NCI-H524 treated with DMSO at 0.1 percent for 48 hours (cell line): ENCODE data around the gene TPRA1.

Experiments used
- DNase-seq: peaks from one replicate; lab custom pipeline; 2025; lab: John Stamatoyannopoulos, UW

Gene TPRA1

DNA sequence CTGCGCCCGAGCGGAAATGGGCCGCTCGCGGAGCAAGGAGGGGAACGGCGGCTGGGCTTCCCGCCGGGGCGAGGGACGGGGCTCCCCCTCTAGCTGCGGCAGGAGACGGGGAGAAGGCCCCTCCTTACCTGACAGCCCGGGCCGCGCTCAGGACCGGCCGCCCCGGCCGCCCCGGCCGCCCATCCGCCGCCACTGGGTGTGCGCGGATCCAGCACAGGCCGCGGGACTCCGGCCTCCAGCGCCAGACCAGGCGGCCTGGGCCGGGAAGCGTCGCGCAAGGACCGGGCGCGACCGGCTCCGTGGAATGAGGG is 296 bp downstream of the TPRA1 start:
- no peak for DNase-seq

GRCh38 chr3:127589600-127590281 is 792 bp downstream of the TPRA1 start:
- no peak for DNase-seq

- DNase-seq = no peak
These were observed 1.5 kb downstream of the TPRA1 start for GRCh38 chr3:127588806-127589577.

- DNase-seq = no peak
These were observed 2.7 kb downstream of the TPRA1 start for GRCh38 chr3:127587876-127588275.

GRCh38 chr3:127585813-127586413 is 4.6 kb downstream of the TPRA1 start:
- DNase-seq = no peak

DNA sequence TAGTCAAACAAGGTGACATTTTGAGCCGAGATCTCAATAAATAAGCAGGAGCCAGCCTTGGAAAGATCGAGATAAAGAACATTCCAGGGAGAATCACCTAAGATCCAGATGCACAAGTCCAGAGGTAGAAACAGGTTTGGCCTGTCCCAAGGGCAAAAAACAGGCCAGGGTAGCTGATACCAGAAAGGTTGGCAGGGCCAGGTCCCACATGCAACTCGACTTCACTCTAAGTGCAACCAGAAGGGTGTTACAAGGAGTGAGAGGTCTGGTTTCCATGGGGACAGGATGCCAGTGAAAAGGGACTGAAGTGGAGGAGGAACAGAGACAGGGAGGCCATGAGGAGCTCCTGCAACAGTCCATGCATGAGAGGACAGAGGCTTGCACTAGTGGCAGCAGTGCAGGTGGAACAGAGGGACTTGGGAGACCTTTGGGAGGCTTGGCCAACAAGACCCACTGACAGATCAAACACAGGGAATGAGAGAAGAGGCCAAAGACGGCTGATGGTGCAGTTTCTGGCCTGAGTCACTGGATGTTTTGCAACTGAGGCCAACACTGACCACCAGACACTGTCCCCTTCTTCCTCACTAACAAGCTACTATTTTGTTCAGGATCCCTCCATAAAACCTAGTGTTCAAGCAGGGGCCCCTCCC is 5.2 kb downstream of the TPRA1 start:
- DNase-seq = no peak

DNA sequence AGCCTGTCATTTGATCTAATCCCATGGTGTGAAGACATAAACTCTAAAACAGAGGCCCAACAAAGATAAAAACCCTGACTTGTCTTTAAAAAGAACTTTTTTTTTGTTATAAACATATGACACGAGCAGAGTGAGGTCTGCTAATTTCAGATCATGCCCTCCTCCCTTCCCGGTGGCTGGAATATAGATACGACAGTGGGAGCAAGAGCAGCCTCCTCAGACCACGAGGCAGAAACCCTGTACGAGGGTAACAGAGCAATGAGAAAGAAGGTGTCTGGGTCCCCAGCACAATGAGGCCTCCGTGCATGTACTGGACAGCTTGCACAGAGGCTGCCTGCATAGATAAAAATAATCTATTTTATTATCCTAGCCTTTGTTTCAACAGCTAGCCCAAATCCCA is 5.8 kb downstream of the TPRA1 start:
- DNase-seq = no peak

DNA sequence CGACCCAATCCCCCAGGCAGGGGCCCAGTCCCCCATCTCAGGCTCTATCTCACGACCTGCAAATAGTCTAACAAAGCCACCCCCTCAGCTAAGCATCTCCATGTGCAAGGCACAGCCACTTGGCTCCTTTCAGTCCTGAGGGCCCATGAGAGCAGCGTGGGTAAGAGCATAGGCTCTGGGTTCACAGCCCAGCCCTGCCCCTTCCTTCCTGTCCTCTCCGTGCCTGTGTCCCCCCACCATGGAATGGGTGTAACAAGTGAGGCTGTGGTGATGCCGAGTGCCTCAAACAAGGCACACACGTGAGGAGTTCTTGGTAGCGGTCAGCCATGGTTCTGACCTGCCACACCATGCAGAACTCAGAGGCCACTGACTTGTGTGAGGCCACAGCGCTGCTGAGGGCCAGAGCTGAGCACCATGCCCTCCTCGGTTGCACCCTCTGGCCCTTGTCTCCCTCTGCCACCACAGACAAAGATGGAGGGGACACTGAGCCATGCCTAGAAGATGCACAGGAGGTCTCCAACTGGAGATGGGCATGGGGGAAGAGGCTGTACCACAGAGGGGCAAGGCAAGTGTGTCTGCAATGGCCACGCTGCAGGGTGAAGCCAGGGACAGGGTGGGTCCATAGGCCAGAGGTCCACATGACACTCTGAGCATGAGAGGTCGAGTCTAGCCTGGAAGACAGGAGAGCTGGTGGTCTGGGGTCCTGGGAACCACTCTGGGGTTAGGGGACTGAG is 10.0 kb downstream of the TPRA1 start:
- DNase-seq = no peak

DNA sequence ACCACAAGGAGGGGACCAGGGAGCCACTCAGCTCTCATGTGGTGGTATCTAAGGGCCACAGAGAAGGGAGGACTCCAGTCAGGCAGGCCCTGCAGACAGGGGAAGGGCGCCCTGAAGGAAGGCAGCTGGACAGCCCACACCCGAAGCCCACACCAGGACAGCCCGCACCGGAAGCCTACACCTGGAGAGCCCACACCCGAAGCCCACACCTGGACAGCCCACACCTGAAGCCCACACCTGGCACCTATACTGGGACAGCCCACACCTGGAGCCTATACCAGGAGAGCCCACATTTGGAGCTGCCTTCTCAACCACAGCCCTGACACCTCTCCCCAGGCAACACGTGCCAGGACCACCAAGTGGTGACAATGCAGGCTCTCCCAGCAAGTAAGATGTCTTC is 11.7 kb downstream of the TPRA1 start:
- DNase-seq = no peak

GRCh38 chr3:127578168-127578567 is 12.4 kb downstream of the TPRA1 start:
- no peak for DNase-seq

- DNase-seq = no peak
These were observed 13.1 kb downstream of the TPRA1 start for GRCh38 chr3:127577448-127577847.

DNA sequence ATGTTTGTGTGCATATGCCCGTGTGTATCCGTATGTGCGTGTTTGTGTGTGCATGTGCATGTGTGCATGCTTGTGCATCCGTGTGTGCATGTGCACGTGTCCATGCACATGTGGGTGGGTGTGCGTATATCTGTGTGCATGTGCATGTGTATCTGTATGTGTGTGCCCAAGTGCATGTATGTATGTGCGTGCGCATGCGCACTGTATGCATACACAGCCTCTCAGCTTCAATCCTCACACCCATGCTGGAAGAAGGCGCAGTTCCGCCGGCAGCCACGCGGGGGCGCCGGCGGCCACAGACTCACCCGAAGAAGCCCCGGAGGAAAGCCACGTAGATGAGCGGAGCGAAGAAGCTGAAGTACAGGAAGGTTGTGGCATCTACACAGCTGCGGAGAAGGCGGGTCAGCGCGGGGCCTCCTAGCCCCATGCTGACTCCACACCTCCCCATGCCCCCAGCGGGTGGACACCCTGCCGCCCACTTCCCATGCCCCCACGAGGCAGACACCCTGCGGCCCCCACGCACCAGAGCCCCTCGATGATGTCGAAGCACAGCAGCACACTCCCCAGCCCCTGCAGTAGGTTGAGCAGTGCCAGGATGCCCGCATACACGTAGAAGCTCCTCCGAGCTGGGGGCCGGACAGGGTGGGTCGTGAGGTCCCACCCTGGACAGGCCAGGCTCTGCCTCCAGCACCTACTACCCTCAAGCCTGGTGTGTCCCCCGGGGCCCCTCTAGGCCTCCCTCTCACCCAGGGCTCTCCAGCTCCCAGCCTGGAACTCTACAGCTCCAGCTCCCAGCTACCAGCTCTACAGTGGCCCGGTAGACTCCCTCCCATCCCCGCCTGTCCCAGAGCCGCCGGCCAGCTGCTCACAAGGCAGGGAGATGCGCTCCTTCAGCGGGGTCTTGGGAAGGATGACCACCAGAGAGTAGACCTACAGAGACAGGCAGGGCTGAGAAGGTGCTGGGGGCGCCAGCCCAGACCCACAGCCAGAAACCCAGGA is 15.4 kb downstream of the TPRA1 start:
- peak; percentile 65 for DNase-seq

- DNase-seq = no peak
These were observed 16.6 kb downstream of the TPRA1 start for GRCh38 chr3:127573912-127574311.

- DNase-seq = no peak
These were observed 17.1 kb downstream of the TPRA1 start for GRCh38 chr3:127573401-127573800.

DNA sequence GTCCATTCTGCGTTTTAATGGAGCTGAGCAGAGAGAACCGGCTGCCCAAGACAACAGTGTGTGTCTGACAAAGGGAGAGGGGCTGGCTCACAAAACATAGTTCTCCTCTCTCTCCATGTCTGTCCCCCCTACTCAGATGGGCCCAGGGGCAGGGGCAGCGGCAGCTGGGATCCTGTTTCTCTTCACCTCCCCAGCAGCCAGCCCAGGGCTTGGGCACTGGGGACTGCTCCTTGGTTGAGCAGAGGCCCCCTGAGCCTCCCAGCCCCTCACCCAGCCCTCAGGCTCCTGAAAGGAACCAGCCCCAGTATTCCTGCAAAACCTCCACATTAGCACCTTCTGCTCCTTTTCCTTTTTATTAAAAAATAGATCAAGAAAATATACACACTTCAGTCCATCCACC is 17.8 kb downstream of the TPRA1 start:
- no peak for DNase-seq

DNA sequence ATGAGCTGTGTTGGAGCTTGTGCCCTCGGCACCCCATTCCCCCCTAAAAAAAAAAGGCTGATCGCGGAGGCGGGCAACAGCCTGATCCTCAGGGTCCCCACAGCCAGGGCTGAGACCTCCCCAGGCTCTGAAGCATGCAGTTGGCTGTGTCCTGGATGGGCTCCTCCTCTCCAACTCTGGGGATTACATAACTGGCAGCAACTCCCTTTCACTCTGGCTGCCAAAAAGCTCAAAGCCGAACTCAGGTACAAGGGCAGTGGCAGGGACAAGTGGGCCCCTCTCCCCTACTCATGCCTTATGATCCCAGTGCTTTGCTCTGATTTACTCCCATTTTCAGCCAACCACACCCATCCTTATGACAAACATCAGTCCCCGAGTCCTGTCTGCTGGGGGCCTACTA is 18.3 kb downstream of the TPRA1 start:
- DNase-seq = no peak

- no peak for DNase-seq
These were observed 20.0 kb downstream of the TPRA1 start for GRCh38 chr3:127570520-127570919.

- no peak for DNase-seq
These were observed 21.4 kb downstream of the TPRA1 start for GRCh38 chr3:127569160-127569559.

- DNase-seq = peak; percentile 72
These were observed 21.9 kb downstream of the TPRA1 start for GRCh38 chr3:127568586-127568985.

- DNase-seq = no peak
These were observed 23.7 kb downstream of the TPRA1 start for GRCh38 chr3:127566833-127567232.

DNA sequence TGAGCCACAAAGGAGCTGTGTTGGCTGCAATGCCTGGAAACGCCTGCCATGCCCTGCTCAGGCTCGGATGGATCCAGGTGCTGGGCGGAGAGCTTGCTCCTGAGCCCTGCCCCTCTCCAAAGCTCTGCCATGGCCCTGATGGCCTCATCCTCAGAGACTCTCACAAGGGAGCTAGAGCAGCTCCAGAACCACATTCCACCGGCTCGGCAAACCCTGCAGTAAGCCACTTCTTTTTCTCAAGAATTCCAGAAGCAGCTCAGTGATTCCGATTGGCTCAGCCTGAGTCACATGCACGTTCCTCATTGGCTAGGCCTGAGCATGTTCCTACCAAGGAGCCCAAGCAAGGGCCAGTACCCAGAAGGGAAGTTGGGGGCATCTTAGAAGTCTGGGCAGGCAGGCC is 24.8 kb downstream of the TPRA1 start:
- DNase-seq = no peak
